ENCODE measurements around the gene KLHL11. TPM values are rescaled to one million over a fixed set of nuclear protein-coding genes. Genes with fewer than 3 reads are reported as not detected.

KLHL11 gene
- total and polyA plus RNA-seq, 9 of the 15 experiments (the other 6 are each of a cell fraction or from before 2014, with no cell fraction given): 0.20 to 17.0 (median 10.3) TPM

DNA sequence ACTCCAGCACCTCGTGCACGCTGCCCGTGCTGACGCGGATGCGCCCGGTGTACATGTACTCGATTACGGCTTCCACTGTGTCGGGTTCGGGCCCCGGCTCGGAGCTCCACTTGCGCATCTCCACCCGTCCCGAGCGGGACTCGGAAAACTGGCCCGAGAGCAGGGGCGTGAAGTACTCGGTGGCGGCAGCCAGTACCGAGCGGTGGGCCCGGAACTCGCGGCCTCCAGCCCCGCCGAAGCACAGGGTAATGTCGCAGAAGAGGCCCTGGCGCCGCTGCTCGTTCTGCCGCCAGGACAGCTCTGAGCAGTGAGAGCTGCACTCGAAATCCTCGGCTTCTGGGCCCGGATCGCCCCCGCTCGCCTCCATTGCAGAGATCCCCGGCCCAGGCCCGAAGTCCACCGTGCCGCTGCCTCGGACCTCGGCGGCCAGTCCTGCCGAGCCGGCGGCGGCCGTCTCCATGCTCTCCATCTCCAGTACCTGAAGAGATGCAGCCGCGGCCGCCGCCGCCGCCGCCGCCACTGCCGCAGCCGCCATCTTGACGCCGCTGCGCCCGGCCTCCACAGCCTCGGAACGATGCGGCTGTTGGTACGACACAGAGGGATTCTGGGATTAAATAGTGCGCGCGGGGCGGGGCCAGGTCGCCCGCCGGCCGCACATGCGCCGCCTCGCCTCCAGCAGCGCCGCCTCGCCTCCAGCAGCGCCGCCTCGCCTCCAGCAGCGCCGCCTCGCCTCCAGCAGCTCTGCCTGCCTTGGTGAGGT is at the start of gene KLHL11 (continued):
- TF ChIP-seq, protein P1, sequence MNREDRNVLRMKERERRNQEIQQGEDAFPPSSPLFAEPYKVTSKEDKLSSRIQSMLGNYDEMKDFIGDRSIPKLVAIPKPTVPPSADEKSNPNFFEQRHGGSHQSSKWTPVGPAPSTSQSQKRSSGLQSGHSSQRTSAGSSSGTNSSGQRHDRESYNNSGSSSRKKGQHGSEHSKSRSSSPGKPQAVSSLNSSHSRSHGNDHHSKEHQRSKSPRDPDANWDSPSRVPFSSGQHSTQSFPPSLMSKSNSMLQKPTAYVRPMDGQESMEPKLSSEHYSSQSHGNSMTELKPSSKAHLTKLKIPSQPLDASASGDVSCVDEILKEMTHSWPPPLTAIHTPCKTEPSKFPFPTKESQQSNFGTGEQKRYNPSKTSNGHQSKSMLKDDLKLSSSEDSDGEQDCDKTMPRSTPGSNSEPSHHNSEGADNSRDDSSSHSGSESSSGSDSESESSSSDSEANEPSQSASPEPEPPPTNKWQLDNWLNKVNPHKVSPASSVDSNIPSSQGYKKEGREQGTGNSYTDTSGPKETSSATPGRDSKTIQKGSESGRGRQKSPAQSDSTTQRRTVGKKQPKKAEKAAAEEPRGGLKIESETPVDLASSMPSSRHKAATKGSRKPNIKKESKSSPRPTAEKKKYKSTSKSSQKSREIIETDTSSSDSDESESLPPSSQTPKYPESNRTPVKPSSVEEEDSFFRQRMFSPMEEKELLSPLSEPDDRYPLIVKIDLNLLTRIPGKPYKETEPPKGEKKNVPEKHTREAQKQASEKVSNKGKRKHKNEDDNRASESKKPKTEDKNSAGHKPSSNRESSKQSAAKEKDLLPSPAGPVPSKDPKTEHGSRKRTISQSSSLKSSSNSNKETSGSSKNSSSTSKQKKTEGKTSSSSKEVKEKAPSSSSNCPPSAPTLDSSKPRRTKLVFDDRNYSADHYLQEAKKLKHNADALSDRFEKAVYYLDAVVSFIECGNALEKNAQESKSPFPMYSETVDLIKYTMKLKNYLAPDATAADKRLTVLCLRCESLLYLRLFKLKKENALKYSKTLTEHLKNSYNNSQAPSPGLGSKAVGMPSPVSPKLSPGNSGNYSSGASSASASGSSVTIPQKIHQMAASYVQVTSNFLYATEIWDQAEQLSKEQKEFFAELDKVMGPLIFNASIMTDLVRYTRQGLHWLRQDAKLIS (CRISPR knock-in tag; IDR thresholded peaks at IDR 0.05): peak; percentile 32; the same call in 1 of the 2 replicates
- TF ChIP-seq, protein P2, sequence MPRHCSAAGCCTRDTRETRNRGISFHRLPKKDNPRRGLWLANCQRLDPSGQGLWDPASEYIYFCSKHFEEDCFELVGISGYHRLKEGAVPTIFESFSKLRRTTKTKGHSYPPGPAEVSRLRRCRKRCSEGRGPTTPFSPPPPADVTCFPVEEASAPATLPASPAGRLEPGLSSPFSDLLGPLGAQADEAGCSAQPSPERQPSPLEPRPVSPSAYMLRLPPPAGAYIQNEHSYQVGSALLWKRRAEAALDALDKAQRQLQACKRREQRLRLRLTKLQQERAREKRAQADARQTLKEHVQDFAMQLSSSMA (CRISPR knock-in tag; IDR thresholded peaks at IDR 0.05): 0 out of 2 replicates have a peak, but pooled peaks have one; percentile 56
- TF ChIP-seq, protein P3, sequence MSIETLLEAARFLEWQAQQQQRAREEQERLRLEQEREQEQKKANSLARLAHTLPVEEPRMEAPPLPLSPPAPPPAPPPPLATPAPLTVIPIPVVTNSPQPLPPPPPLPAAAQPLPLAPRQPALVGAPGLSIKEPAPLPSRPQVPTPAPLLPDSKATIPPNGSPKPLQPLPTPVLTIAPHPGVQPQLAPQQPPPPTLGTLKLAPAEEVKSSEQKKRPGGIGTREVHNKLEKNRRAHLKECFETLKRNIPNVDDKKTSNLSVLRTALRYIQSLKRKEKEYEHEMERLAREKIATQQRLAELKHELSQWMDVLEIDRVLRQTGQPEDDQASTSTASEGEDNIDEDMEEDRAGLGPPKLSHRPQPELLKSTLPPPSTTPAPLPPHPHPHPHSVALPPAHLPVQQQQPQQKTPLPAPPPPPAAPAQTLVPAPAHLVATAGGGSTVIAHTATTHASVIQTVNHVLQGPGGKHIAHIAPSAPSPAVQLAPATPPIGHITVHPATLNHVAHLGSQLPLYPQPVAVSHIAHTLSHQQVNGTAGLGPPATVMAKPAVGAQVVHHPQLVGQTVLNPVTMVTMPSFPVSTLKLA (conservative IDR thresholded peaks at IDR 0.05): peak in 1 of 2 experiments; percentile 46; a peak in 1 of 4 replicates
- TF ChIP-seq ASH1L (IDR thresholded peaks at IDR 0.05; ENCODE audit: borderline replicate concordance, low read depth, partially characterized antibody) (no peak), L3MBTL2 (IDR thresholded peaks at IDR 0.05) (peak; percentile 71), ZNF583 (CRISPR knock-in tag; IDR thresholded peaks at IDR 0.05) (no peak), TEAD2 (tag; IDR thresholded peaks at IDR 0.05) (no peak), NRF1 (conservative IDR thresholded peaks at IDR 0.05 in 1 of 2, IDR thresholded peaks at IDR 0.05 in 1 of 2) (peak; percentile 94 to 95), EP400 (IDR thresholded peaks at IDR 0.05) (peak; percentile 57; the same call in 1 of the 2 replicates), MCM2 (IDR thresholded peaks at IDR 0.05; ENCODE audit: low read depth) (no peak), PHF8 (IDR thresholded peaks at IDR 0.05; ENCODE audit: borderline replicate concordance, low read length) (peak; percentile 82; the same call in 1 of the 2 replicates)
- TF ChIP-seq, protein P4, sequence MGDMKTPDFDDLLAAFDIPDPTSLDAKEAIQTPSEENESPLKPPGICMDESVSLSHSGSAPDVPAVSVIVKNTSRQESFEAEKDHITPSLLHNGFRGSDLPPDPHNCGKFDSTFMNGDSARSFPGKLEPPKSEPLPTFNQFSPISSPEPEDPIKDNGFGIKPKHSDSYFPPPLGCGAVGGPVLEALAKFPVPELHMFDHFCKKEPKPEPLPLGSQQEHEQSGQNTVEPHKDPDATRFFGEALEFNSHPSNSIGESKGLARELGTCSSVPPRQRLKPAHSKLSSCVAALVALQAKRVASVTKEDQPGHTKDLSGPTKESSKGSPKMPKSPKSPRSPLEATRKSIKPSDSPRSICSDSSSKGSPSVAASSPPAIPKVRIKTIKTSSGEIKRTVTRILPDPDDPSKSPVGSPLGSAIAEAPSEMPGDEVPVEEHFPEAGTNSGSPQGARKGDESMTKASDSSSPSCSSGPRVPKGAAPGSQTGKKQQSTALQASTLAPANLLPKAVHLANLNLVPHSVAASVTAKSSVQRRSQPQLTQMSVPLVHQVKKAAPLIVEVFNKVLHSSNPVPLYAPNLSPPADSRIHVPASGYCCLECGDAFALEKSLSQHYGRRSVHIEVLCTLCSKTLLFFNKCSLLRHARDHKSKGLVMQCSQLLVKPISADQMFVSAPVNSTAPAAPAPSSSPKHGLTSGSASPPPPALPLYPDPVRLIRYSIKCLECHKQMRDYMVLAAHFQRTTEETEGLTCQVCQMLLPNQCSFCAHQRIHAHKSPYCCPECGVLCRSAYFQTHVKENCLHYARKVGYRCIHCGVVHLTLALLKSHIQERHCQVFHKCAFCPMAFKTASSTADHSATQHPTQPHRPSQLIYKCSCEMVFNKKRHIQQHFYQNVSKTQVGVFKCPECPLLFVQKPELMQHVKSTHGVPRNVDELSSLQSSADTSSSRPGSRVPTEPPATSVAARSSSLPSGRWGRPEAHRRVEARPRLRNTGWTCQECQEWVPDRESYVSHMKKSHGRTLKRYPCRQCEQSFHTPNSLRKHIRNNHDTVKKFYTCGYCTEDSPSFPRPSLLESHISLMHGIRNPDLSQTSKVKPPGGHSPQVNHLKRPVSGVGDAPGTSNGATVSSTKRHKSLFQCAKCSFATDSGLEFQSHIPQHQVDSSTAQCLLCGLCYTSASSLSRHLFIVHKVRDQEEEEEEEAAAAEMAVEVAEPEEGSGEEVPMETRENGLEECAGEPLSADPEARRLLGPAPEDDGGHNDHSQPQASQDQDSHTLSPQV (IDR thresholded peaks at IDR 0.05): peak; percentile 39; the same call in 1 of the 2 replicates
- TF ChIP-seq, protein P5, sequence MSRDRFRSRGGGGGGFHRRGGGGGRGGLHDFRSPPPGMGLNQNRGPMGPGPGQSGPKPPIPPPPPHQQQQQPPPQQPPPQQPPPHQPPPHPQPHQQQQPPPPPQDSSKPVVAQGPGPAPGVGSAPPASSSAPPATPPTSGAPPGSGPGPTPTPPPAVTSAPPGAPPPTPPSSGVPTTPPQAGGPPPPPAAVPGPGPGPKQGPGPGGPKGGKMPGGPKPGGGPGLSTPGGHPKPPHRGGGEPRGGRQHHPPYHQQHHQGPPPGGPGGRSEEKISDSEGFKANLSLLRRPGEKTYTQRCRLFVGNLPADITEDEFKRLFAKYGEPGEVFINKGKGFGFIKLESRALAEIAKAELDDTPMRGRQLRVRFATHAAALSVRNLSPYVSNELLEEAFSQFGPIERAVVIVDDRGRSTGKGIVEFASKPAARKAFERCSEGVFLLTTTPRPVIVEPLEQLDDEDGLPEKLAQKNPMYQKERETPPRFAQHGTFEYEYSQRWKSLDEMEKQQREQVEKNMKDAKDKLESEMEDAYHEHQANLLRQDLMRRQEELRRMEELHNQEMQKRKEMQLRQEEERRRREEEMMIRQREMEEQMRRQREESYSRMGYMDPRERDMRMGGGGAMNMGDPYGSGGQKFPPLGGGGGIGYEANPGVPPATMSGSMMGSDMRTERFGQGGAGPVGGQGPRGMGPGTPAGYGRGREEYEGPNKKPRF (IDR thresholded peaks at IDR 0.05; ENCODE audit: low read depth, low read length): no peak

All from K562 (cell line).